PC-9 (cell line): ENCODE results near the gene MARCHF2. TPM values are rescaled to one million over a fixed set of nuclear protein-coding genes. Genes with fewer than 3 reads are reported as not detected.
"Not testable (repeated sequence)": the region's sequence is repeated elsewhere in the genome, so short reads cannot be mapped to it uniquely, and the experiment has no call there.

ENCODE experiments used
- BruUV-seq: library from RNA; stranded (reverse); fragments of 400-500 nt; replicated peaks from 2 replicates; lab custom pipeline; 2021; lab: Mats Ljungman, UMichigan
- CTCF ChIA-PET: fragments of 300-600 bp; sonication (Branson Sonifier 250); formaldehyde crosslinking; loops from one replicate; lab custom pipeline; 2022; ENCODE audit warnings: antibody characterized with exemption; lab: Charles Lee
- POLR2A ChIA-PET: fragments of 300-600 bp; sonication (Branson Sonifier 250); formaldehyde crosslinking; loops from one replicate; lab custom pipeline; 2022; ENCODE audit warnings: antibody characterized with exemption; ENCODE audit not compliant: unreplicated experiment; lab: Charles Lee
- DNase-seq, 2 experiments: peaks; one replicate each; pipeline versions ENCODE4 v3.0.0 to v3.0.0-alpha.2; 2015 to 2022; ENCODE audit warnings: mixed read lengths in 1 of 2
- H2AFZ ChIP-seq: fragments of 200-600 bp; sonication (generic); 2 replicates; pipeline ENCODE4 v1.8.1; 2017; ENCODE audit warnings: antibody characterized with exemption
- H3F3A ChIP-seq: fragments of 200-600 bp; sonication (generic); 2 replicates; pipeline ENCODE4 v1.8.1; 2017; ENCODE audit warnings: antibody characterized with exemption, mild to moderate bottlenecking, low read depth; ENCODE audit not compliant: insufficient read depth
- H3K27ac ChIP-seq: fragments of 200-600 bp; sonication (generic); 2 replicates; pipeline ENCODE4 v1.6.1; 2016; ENCODE audit warnings: mixed run types
- H3K27me3 ChIP-seq: fragments of 200-600 bp; sonication (generic); 2 replicates; pipeline ENCODE4 v1.6.1; 2016; ENCODE audit warnings: low read depth, mixed run types; ENCODE audit not compliant: insufficient read depth
- H3K36me3 ChIP-seq: fragments of 200-600 bp; sonication (generic); 2 replicates; pipeline ENCODE4 v1.6.1; 2016; ENCODE audit warnings: low read depth, mixed run types
- H3K4me1 ChIP-seq: fragments of 200-600 bp; sonication (generic); replicated peaks from 2 replicates; pipeline ENCODE4 v1.6.1; 2016; ENCODE audit warnings: mixed run types; ENCODE audit not compliant: insufficient read depth
- H3K4me2 ChIP-seq: fragments of 200-600 bp; sonication (generic); 2 replicates; pipeline ENCODE4 v1.6.1; 2017; ENCODE audit warnings: mixed run types
- H3K4me3 ChIP-seq: fragments of 200-600 bp; sonication (generic); 2 replicates; pipeline ENCODE4 v1.6.1; 2016; ENCODE audit warnings: mixed run types
- H3K79me2 ChIP-seq: fragments of 200-600 bp; sonication (generic); 2 replicates; pipeline ENCODE4 v1.6.1; 2017; ENCODE audit warnings: low read depth, mixed run types
- H3K9me2 ChIP-seq: fragments of 200-600 bp; sonication (generic); 2 replicates; pipeline ENCODE4 v1.8.1; 2017; ENCODE audit warnings: mild to moderate bottlenecking; ENCODE audit not compliant: insufficient read depth
- H3K9me3 ChIP-seq: fragments of 200-600 bp; sonication (generic); 2 replicates; pipeline ENCODE4 v1.8.1; 2016; ENCODE audit warnings: low read depth; ENCODE audit not compliant: insufficient read depth
- H4K20me1 ChIP-seq: fragments of 200-600 bp; sonication (generic); 2 replicates; pipeline ENCODE4 v1.8.1; 2017; ENCODE audit not compliant: insufficient read depth
- EZH2 ChIP-seq: fragments of 200-600 bp; sonication (generic); IDR thresholded peaks from 2 replicates; pipeline ENCODE4 v1.8.0; 2017; ENCODE audit warnings: antibody characterized with exemption, low read depth
- intact Hi-C: fragments of 100-400 bp; cut with micrococcal nuclease; formaldehyde crosslinking; loops from one replicate; pipeline ENCODE4 v1.10.0; 2022; ENCODE audit not compliant: unreplicated experiment
- total RNA-seq: library from RNA; stranded (reverse); gene quantifications from 2 replicates; pipeline ENCODE4 v1.2.3, GENCODE V29; 2021
- TF ChIP-seq, protein P1 (sequence below): fragments of 200-600 bp; sonication (generic); conservative IDR thresholded peaks from 2 replicates; pipeline ENCODE4 v1.6.1; 2017; ENCODE audit warnings: mixed run types, antibody characterized with exemption, mild to moderate bottlenecking, moderate library complexity

The MARCHF2 gene
- total RNA-seq, 1 experiment from 2014 or later = 16.6 TPM

GRCh38 chr19:8441725-8442544, 28.8 kb downstream of the MARCHF2 start:
- Histone ChIP-seq H3K9me2 (no peaks in the 10 kb centered on the region), H3K27me3 (no peaks in the 10 kb centered on the region), H3K79me2 (peaks cover 22% of the 10 kb centered on the region), H3K27ac (no peak overlapping the region), H3K9me3 (no peaks in the 10 kb centered on the region), H3F3A (peaks cover 31% of the 10 kb centered on the region), H2AFZ (no peak overlapping the region), H3K36me3 (peaks cover 6% of the 10 kb centered on the region; the same call in 1 of the 2 replicates), H3K4me3 (no peak overlapping the region), H4K20me1 (peaks cover 14% of the 10 kb centered on the region), H3K4me1 (peaks cover 26% of the 10 kb centered on the region), H3K4me2 (no peak overlapping the region)
- intact Hi-C loops = no loop called here
- TF ChIP-seq, protein P1, sequence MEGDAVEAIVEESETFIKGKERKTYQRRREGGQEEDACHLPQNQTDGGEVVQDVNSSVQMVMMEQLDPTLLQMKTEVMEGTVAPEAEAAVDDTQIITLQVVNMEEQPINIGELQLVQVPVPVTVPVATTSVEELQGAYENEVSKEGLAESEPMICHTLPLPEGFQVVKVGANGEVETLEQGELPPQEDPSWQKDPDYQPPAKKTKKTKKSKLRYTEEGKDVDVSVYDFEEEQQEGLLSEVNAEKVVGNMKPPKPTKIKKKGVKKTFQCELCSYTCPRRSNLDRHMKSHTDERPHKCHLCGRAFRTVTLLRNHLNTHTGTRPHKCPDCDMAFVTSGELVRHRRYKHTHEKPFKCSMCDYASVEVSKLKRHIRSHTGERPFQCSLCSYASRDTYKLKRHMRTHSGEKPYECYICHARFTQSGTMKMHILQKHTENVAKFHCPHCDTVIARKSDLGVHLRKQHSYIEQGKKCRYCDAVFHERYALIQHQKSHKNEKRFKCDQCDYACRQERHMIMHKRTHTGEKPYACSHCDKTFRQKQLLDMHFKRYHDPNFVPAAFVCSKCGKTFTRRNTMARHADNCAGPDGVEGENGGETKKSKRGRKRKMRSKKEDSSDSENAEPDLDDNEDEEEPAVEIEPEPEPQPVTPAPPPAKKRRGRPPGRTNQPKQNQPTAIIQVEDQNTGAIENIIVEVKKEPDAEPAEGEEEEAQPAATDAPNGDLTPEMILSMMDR = no peak
- no peak for TF ChIP-seq EZH2
- POLR2A ChIA-PET = no interaction called here
- CTCF ChIA-PET = interaction anchor here (0.6 kb wide), 1 partner anchor 77 kb away, joined by 5 read pairs; no protein-coding TSS in a partner anchor
- BruUV-seq = no TSS peak
- DNase-seq = peak in 1 of 2 experiments; percentile 67

DNA sequence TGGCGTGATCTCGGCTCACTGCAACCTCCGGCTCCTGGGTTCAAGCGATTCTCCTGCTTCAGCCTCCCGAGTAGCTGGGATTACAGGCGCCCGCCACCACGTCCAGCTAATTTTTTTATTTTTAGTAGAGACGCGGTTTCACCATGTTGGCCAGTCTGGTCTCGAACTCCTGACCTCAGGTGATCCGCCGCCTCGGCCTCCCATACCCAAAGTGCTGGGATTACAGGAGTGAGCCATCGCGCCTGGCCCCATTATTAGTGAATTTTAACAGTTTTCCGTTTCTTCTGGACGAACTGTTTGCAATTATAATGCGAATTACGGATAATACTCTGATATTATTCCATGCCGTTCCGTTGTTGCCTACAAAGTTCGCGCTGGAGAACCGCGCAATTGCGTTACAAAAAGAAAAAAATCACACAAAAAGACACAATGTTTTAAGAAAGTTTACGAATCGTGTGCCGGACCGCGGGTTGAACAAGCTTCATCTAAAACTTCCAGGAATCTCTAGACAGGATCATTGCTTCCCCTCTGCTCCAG, 31.1 kb downstream of the MARCHF2 start:
- H3K36me3 ChIP-seq = peaks cover 11% of the 10 kb centered on the region; the same call in 1 of the 2 replicates
- H3K9me3 ChIP-seq, H3K9me2 ChIP-seq, H3K27me3 ChIP-seq, DNase-seq: not testable (repeated sequence)
- H3K4me3 ChIP-seq = peak overlapping the region; percentile 98
- peak overlapping the region; percentile 84 for H2AFZ ChIP-seq
- H3K4me2 ChIP-seq = peak overlapping the region; percentile 98
- peaks cover 37% of the 10 kb centered on the region for H4K20me1 ChIP-seq
- peaks cover 38% of the 10 kb centered on the region for H3F3A ChIP-seq
- H3K79me2 ChIP-seq = peaks cover 45% of the 10 kb centered on the region
- BruUV-seq = TSS peak; percentile 90
- POLR2A ChIA-PET = interaction anchor here (0.5 to 1.1 kb wide), 7 partner anchors 9 to 133 kb away, joined by 3 to 11 read pairs (median 3); no protein-coding TSS in a partner anchor
- H3K27ac ChIP-seq = peak overlapping the region; percentile 76
- H3K4me1 ChIP-seq = peaks cover 35% of the 10 kb centered on the region
- CTCF ChIA-PET = interaction anchor here (0.5 kb wide), 1 partner anchor 30 kb away, joined by 4 read pairs; no protein-coding TSS in a partner anchor
- intact Hi-C loops = loop anchor here (1.0 kb wide), 2 partner anchors 10 to 54 kb away; partner anchors contain the start of gene RAB11B

- peaks cover 11% of the 10 kb centered on the region; the same call in 1 of the 2 replicates for H3K36me3 ChIP-seq
- peak within 1 kb of the TSS; percentile 98 for H3K4me2 ChIP-seq
- peaks cover 49% of the 10 kb centered on the region for H3K79me2 ChIP-seq
- no peaks in the 10 kb centered on the region for H3K27me3 ChIP-seq
- DNase-seq = peak; percentile 95 to 100
- BruUV-seq = no TSS peak
- H3F3A ChIP-seq = peaks cover 38% of the 10 kb centered on the region
- ChIA-PET CTCF (interaction anchor here (0.5 kb wide), 1 partner anchor 31 kb away, joined by 4 read pairs; no protein-coding TSS in a partner anchor), POLR2A (interaction anchor here (0.5 to 1.1 kb wide), 8 partner anchors 10 to 134 kb away, joined by 3 to 11 read pairs (median 3); partner anchors contain the start of gene ZNF414)
- no peaks in the 10 kb centered on the region for H3K9me2 ChIP-seq
- peak within 1 kb of the TSS; percentile 98 for H3K4me3 ChIP-seq
- peaks cover 41% of the 10 kb centered on the region for H4K20me1 ChIP-seq
- H3K27ac ChIP-seq = peak within 1 kb of the TSS; percentile 76
- peaks cover 38% of the 10 kb centered on the region for H3K4me1 ChIP-seq
- intact Hi-C loops = loop anchor here (1.0 kb wide), 2 partner anchors 11 to 55 kb away; partner anchors contain the start of gene RAB11B
- no peak for TF ChIP-seq EZH2
- TF ChIP-seq, protein P1 = no peak
- H3K9me3 ChIP-seq = no peaks in the 10 kb centered on the region
- peak within 1 kb of the TSS; percentile 84 for H2AFZ ChIP-seq
Measured at GRCh38 chr19:8444677-8445487, 31.8 kb downstream of the MARCHF2 start, which contains the start of gene HNRNPM. Gene HNRNPM, plus strand, starts transcription at chr19:8444975. Its CDS starts 24 bp downstream, at chr19:8444999.
